ENCODE data around the gene ZNF462.
"Not testable (repeated sequence)": the region's sequence is repeated elsewhere in the genome, so short reads cannot be mapped to it uniquely, and the experiment has no call there.

ZNF462 gene

DNA sequence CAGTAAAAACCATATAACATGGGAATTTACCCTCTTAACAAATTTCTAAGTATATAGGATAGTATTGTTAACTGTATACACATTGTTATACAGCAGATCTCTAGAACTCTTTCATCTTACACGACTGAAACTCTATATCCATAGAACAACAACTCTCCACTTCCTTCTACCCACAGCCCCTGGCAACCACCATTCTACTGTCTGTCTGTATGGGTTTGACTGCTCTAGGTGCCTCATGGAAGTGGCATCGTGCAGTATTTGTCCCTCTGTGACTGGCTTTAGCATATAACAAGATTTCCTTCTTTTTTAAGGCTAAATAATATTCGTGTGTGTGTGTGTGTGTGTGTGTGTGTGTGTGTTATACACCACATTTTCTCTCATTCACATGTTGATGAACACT, 100.7 kb downstream of the ZNF462 start:
- no peak for DNase-seq

DNA sequence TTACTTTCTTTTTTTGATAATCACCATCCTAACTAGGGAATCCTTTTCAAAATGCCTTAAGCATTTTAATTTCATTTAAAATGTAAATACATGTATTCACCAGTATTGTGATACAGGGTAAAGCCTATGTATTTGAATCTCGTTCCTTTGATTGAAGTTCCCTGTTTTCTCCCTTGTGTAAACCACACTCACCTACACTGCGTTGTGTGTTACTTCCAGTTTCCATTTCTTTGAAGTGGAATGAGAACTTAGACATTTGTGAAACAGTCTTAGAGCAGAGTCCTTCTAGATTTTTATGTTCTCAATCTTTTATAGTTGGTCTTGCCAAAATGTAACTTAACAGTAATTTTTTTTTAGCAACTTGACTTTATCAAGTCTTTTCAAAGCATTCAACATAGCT, 101.4 kb downstream of the ZNF462 start:
- DNase-seq, result no peak

DNA sequence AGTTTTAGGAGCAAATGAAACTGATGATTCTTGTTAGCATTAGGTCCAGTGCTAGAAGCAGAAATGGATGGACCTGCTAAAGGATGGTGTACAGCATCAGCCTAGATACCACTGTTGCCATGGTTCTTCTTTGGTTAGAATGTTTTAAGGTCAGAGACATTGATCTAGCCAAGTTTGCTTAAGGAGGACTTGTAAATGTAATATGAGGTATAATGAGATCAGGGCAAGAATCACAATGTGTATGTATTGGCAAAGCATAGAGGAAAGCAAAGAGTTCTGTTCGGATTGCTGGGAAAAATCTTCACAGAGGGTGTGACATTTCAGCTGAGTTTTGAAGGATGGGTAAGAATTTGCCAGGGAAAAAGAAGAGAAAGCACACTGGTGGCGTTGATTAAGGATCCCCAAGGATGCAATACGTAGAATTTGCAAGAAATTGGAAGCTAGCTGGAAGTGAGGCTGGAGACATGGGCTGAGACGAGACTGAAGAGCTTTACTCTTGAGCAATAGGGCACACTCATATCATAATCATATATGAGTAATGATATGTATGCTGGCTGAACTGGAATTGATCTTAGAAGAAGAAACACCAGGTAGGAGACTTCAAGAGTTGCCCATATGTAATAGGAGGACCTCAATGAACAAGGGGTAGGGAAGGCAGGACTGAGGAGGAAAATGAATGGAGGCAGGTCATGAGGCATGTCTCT, 102.0 kb downstream of the ZNF462 start:
- DNase-seq, result no peak

DNA sequence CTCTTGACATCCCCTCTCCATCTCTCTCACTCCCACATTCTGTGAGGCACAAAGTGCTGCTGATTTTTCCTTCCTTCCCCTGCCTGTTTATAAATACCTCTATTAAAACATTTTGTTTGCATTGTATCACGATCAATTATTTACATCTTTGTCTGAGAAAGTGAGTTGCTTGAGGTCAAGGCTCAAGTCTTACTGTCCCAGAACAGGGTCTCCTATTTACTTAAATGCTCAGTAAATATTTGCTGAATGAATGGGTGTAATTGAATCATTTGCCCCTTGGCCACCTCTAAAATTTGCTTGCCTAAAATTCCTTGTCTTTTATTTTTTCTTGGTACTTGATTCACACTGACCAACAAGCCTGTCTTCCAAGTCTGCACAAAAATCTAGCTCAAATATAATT, 103.5 kb downstream of the ZNF462 start:
- no peak for DNase-seq

DNA sequence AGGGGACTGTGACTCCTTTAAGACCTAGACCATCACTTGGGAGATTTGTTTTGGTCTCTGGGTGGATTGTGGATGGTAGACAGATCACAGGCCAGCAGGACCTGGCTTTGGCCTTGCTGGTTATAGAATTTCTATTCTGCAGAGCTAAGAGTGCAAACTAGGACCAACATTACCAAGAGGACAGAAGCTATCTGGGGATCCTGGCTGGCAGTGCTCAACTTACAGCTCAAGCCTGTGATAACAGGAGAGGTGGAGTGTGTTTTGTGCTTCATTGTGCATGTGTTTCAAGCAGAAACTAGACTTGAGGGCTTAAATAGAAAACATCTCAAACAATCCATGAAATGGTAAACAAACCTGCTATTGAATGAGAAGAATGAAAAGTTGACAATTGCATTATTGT, 106.7 kb downstream of the ZNF462 start:
- no peak for DNase-seq

DNA sequence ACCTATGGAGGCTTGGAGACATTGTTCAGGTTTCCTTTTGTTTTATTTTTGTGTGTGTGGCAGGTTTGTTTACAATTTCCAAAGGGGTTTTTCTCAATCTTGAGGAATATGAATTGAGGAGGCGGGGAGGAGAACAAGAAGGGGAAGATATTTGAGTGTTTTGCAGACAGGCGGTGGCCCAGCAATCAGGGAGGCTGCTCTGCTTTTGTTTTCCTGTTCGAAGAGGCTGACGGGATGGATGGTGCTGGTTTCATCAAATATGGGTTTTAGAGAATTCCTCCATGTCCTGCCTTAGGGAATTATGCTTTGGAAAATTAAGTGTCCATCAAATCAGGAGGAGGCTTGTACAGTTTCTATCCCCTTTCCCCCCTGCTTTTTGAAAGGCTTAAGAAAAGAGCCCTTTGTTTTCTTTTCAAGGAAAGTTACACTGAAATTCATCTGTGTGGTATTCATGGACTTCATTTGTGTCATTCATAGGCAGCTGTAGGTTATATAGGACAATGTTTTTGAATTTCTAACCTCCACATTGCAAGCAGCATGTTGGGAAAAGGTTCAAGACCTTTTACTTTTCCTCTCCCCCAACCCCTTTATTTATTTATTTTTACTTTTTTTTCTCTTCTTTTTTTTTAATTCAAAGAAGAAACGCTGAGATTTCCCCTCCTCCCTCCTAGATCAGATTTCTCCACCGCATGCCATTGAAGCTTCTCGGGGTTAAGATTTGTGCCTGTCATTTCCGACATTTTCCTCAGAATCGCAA, 107.4 kb downstream of the ZNF462 start:
- DNase-seq, result no peak

DNA sequence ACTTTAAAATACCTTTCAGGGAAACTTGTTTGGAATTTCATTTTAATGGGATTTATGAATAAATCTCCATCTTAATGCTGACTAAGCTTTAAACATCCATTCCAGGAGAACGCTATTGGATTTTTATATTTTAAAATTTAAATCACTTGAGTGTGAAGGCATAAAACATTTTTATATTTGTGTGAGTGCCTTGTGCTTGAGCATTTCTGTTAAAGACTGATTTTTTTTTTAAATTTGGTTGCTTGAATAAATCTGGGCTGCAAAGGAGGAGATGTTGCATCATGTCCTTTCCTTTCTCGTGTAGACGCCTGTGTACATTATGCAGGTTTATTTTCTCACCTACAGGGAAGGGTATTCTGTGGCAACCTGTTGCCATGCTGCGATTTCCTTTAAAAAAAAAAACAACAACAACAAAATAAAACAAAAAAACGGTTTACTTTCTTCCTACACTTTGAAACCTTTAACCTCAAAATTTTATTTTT, 108.1 kb downstream of the ZNF462 start:
- no peak for DNase-seq

DNA sequence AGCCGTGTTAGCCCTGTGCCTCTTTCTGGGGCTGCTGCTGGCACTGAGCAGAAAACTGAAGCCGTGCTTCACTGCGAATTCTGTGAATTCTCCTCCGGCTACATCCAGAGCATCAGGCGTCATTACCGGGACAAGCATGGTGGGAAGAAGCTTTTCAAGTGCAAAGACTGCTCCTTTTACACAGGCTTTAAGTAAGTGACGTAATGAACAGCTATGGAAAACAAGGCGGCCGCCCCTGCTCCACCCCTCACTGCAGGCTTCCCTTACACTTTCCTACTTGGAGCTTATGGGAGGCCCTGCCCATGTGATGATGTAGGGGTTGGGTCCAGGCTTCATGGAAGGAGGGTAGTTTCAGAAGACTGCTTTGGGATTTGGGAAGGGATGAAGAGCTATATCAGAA, 109.1 kb downstream of the ZNF462 start:
- DNase-seq, result no peak

DNA sequence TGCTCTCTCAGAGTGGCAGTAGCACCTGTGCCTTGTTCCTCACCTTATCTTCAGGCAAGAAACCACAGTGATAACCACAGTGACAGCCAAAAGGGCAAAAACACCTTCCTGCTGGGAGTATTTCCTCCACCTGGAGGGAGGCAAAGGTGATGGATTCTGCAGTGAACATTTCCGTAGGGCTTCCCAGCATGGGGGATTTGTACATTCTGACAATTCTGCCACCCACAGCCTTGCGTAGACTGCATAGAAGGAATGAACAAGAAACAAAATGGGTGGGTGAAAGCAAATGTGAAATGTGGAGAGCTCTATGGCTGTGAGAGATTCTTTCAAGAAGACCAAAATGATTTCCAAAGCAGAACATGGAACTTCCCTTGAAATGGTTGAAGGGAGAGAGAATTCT, 111.4 kb downstream of the ZNF462 start:
- DNase-seq, result no peak

DNA sequence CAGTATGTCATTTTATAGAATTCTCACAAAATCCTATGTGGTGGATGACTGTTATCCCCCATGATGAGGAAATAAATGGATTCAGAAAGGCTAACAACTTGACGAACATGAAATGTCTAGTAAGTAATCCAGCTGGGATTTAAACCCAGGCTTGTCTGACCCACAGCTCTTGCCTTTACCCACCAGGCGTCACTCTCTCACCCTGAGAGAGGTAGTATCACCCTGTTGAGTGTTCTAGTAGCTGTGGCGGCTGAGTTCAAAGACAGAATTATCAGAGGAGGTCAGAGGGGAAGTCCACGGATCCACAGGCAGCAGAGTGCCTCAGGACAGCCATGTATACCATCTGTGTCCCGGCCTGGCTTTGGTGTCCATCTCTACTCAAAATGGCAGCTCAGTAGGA, 113.8 kb downstream of the ZNF462 start:
- no peak for DNase-seq

DNA sequence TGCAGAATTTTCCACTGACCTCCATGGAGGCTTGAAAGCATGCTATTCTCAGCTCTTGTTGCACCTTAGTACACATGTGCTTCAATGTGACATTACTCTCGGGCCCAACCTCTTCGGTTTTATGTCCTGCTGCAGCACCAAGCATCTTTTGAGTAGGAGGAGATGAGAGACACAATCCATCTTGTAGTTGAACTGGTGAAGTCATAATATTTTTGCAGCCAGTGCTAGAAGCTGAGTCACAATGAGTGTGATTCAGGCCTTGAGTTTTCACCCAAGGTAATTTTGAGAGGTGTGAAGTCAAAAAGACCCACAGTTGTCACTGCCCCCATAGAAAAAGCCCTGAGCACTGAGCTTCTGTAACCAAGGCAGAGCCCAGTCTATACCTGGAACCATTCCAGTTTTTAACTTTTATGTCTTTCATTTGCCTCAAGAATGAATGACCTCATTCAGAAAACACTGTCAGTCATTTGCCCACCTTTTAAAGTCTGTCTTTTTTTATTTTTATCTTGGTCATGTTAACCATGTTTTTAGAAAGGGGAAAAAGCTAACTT, 117.7 kb downstream of the ZNF462 start:
- DNase-seq, result no peak

DNA sequence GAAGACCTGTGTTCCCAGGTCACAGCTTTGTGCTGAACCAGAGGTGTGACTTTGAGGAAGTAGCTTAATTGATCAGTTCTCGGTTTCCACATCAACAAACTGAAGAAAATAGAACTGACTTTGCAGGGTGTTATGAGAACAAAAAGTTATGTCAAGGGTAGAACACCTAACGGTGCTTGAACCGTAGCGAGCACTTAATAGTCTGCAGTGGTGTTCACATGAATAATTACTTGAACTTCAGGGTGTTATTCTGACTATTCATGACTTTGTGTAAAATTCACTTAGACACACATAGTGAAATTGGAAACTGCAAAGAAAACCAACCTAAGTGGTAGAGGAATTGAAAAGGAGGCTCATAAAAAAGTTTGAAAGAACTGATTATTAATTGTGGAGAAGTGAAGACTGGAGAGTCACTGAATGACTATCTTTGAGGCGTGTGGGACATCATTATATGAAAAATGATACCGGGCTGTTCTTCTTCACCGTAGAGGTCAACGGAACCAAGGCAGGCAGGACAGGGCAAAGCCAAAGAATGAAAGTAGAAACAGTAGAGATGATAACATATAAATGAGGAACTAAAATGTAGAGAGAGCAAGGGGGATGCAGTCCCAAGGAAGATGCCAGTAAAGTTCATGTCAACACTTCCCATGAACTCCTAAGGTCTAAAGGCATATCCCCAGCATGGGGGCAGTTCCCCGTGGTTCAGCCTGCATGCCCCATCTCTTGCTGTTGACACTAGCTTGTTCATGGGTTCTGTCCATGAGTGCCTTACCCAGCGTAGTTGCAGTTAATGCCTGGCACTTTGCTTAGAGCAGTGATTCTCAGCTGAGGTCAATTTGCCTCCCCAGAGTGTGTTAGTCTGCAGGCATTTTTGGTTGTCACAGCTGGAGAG, 118.7 kb downstream of the ZNF462 start:
- no peak for DNase-seq

DNA sequence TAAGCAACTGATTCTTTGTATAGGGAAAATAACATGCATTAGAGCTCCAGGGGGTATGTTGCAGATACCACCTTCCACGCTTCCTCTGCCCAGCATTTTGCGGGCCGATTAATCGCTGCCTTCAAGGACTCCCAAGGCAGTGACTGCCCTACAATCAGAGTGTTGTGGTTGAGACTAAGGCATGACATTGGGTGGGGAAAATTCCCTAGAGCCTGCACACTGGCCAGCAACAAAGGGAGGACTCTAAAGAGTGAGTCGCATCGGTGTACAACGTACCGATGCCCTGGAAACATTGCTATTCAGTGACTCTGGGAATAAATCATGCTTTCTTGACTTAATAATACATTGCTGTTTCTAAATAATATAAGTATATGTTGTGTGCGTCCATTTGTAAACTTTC, 119.7 kb downstream of the ZNF462 start:
- no peak for DNase-seq

DNA sequence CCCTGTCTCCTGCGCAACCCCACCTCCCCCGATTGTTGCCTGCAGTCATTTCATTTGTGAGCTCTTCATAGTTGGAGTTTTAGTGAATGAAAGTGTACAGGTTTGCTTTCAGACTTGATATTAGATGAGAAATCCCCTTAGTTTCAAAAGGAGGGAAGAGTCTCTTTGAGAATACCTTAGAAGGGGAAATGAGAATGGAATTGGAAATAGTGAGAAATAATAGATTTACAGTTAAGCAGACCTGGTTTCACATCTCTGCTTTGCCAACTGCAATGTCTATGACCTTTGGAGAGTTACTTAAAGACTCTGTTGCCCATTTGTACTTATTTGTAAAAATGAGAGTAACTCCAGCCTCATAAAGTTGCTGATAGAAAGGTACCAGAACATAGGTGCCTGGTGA, 120.4 kb downstream of the ZNF462 start:
- no peak for DNase-seq

DNA sequence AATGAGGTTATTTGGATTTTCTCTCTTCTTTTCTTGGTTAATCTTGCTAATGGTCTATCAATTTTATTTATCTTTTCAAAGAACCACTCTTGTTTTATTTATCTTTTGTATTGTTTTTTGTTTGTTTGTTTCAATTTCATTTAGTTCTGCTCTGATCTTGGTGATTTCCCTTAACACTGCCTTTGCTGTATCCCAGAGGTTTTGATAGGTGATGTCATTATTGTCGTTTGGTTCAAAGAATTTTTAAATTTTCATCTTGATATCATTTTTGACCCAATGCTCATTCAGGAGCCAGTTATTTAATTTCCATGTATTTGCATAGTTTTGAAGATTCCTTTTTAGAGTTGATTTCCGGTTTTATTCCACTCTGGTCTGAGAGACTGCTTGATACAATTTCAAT, 126.9 kb downstream of the ZNF462 start:
- DNase-seq, result not testable (repeated sequence)

DNA sequence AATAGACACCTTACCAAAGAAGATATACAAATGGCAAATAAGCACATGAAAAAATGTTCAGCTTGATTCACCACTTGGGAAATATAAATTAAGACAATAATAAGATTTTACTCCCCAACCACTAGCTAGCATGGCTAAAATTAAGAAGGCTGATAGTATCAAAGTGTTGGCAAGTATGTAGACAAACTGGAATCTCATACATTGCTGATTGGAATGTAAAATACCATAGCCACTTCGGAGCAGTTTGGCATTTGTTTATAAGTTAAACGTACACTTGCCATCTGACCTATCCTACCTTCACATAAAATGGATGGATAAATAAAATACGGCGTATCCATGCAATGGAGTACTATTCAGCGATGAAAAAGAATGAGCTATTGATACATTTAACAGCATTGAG, 129.2 kb downstream of the ZNF462 start:
- no peak for DNase-seq

DNA sequence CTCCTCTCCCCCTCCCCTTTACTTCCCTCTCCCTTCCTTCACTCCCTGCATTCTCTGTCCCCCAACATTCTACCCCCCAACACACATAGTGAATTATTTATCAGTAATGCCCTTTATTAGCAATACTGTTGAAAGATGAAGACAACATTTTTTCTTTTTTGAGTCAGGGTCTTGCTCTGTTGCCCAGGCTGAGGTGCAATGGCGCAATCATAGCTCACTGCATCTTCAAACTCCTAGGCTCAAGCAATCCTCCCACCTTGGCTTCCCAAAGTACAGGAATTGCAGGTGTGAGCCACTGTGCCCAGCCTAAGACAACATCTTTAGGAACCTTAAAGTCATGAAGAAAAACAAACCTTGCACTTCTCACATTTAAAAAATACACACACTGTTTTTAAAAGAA, 130.6 kb downstream of the ZNF462 start:
- DNase-seq, result no peak

DNA sequence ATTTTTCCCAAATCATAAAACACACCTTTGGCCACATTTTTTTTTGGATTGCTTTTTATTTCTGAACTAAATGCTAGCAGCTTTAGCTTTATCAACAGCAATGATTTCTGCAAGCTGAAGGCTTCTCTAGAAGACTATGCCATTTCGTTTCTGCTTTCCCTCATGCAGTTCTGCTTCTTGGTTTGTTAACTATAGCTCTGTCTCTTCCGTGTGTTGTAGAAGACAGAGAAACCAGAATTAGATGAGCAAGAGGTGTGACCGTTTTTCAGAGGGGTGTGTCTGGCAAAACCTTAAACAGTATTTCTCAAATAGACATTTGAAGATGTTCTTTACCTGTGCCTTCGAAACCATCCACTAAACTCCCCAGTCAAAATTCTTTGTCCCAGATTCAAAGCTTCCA, 131.5 kb downstream of the ZNF462 start:
- DNase-seq, result no peak

DNA sequence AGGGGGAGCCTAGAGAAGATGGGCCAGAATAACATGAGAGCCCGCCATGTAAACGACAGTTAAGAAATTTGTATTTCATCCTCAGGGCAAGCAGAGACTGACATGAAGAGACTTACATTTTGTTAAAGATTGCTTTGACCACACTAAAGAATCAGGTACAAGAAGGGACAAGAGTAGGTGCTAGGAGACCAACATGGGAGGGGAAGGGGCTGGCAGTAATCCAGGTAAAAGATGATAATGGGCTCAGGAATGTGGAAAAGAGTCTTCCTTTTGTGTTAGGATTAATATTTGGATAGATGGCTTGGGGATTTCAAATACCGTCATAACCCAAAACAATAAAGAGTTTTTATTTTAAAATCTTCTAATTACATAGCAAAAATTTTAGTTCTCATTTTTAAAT, 137.3 kb downstream of the ZNF462 start:
- no peak for DNase-seq

DNA sequence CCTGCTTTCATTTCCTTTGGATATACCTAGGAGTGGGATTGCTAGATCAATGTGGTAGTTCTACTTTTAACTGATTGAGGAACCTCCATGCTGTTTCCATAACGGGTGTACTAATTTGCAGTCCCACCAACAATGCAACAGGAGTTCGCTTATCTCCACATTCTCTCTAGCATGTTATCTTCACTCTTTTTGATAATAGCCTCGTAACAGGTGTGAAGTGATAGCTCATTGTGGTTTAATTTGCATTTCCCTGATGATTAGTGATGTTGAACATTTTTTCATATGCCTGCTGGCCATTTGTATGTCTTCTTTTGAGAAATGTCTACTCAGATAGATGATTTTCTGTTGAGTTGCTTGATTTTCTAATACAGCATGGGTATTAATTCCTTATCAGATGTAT, 142.2 kb downstream of the ZNF462 start:
- no peak for DNase-seq

DNA sequence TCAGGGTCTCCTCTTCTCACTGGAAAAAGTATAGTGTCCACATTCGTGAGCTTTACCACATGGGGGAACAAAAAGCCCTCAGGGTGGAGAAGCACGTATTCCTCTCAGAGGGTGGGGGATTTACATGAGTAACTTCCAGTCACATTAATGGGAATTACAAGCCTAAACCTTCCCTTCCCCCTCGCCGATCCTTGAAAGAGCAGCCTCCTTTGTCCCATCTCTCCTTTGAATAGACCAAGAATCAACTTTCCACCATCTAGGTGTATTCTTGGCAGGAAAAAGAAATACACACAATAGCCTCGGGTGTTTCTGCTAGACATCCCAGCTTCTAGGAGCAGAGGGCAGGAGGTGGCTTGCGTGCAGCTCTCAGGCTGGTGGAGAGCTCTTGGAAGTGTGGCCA, 144.4 kb downstream of the ZNF462 start:
- no peak for DNase-seq

DNA sequence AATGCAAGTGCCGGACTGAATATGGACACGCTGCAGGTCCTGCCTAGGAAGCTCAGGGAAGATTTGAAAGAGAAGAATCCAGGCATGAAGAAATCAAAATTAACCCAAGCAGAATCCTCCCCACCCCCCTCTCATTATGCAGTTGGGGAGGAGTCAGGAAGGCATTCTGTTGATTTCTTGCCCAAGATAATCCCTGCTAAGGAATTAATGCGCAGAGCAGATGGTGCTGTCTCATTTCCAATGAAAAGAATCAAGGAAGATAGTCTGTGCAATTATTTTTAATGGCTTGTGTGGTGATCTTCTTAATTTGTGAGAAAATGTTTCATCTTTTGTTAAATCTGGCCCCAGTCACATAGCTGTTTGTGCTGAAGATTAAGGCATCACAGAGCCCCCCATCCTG, 145.0 kb downstream of the ZNF462 start:
- no peak for DNase-seq

DNA sequence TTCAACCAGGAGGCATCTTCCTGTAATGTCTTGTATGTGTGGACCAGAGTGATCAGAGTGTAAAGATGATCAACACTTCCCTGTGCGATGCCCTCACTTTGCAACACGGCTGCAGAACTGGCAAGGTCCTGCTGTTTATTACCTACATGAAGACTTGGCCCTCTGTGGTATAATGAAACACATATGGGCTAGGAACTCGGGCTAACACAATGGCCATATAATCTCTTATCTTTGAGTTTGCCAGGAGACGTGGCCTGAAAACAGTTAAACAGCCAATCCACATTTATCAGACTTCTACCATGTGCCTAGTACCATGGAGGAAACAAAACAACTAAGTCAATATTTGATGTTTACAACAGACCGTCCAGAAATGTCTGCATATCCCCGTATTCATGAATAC, 145.5 kb downstream of the ZNF462 start:
- DNase-seq, result no peak
